ENCODE measurements around the gene SLC25A39.
A peak's percentile ranks its signal among the peaks of the same experiment; 100 is the strongest.
"Not testable (repeated sequence)": the region's sequence is repeated elsewhere in the genome, so short reads cannot be mapped to it uniquely, and the experiment has no call there.

Gene SLC25A39

GRCh38 chr17:44324571-44325275 lies at the start of gene SLC25A39:
SLC25A39 (minus strand) TSS chr17:44324823; CDS start chr17:44323562, 1,261 bp downstream.
- DNase-seq (ENCODE audit: low read depth in 2 of 3, low spot score in 2 of 3) = peak; percentile 78 to 93 (median 92)

DNA sequence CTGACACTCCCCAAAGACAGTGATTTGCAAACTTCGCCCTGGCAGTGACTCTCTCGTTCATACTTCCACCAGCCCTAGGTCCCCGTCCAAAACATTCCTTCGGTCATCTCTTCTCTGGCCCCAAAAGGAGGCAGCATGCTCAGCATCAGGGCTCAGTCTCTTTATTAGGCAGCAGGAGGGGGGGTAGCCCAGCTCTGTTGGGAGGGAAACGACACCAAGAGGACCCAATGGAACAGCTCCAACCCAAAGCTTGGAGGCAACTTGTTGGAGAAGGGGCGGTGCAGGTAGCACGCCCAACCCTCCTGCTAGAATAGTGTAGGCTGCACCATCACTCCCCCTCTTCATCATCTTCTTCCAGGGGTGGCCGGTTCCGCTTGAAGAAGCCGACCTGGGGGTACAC lies 47.4 kb upstream of the SLC25A39 start:
- DNase-seq (ENCODE audit: low read depth in 2 of 3, low spot score in 2 of 3) = no peak

GRCh38 chr17:44369414-44370023 lies 44.9 kb upstream of the SLC25A39 start:
- not testable (repeated sequence) for DNase-seq (ENCODE audit: low read depth in 2 of 3, low spot score in 2 of 3)

DNA sequence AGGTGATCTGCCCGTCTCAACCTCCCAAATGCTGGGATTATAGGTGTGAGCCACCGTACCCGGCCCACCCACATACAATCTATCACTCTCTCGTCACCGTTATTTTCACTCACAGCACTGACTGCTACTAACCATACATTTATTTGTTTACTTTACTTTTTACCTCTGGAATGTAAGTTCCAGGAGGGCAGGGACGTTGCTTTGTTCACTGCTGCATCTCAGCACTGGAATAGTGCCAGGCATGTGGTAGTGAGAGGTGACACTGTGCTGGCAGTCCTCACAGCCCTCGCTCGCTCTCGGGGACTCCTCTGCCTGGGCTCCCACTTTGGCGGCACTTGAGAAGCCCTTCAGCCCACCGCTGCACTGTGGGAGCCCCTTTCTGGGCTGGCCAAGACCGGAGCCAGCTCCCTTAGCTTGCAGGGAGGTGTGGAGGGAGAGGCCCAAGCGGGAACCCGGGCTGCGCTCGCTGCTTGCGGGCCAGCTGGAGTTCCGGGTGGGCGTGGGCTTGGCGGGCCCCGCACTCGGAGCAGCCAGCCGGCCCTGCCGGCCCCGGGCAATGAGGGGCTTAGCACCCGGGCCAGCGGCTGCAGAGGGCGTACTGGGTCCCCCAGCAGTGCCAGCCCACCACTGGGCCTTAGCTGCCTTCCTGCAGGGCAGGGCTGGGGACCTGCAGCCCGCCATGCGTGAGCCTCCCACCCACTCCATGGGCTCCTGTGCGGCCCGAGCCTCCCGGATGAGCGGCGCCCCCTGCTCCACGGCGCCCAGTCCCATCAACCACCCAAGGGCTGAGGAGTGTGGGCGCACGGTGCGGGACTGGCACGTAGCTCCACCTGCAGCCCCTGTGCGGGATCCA lies 44.0 kb upstream of the SLC25A39 start:
- DNase-seq (ENCODE audit: low read depth in 2 of 3, low spot score in 2 of 3) = not testable (repeated sequence)

DNA sequence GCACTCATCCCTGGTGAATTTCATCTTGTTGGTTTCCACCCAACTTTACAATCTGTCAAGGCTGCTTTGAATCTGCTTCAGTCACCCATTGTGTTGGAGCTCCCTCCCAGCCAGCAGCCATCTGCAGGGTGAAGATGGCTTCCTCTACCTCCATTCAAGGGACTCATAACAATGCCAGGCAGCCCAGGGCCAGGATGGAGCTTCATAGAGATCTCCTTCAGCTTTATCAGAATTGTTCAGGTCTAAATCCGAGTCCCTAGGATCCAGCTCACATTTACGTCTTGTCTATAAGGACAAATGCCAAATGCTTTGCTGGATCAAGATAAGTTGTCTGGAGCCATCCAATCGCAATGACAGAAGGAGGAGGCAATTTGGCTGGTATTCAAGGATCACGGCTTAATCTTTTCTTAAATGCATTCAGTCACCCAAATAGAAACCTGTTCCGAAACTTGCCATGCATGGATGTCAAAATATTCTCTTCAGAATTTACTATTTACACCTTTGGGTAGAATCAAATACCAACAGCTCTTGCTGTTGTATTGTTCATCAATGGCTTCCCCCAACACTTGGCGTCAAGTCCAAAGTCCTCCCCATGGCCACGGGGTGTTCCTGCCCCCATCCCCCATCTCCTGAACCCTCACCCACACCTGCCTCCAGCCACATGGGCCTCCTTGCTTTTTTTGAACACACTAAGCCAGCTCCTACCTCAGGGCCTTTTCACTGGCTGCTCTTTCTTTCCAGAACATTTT lies 42.8 kb upstream of the SLC25A39 start:
- DNase-seq (ENCODE audit: low read depth in 2 of 3, low spot score in 2 of 3) = no peak

- DNase-seq (ENCODE audit: low read depth in 2 of 3, low spot score in 2 of 3) = not testable (repeated sequence)
Observed at GRCh38 chr17:44365051-44365450, 40.4 kb upstream of the SLC25A39 start.

DNA sequence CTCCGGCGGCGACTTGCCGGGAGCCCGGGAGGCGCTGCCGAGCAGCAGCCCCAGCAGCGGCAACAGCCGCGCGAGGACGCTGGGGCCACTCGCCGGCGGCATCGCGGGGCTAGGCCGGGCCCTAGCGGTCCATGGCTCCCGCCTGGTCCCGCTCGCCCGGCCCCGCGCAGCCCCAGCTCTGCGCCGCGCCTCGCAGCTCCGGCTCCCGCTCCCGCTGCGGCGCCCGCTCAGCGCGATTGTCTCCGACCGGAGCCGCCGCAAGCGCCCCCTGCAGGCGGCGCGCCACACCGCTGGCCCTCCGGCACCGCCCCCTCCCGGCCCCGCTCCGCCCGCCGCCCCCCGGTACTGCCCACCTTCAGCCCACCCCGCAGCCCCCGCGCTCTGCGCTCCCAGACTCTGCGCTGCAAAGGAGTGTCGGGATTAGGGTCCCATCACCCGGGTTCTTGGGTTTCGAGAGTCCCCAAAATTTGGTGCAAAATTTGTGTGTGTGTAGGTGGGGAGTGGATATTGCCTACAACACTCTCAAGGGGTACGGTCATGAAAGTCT lies 39.1 kb upstream of the SLC25A39 start, which contains the start of gene FAM171A2:
Gene FAM171A2 (minus strand): TSS at position 241 of the 547 bp plus-strand sequence. CDS start 139 bp downstream, at position 102.
- DNase-seq (ENCODE audit: low read depth in 2 of 3, low spot score in 2 of 3) = peak in 1 of 3 experiments; percentile 37

GRCh38 chr17:44362949-44363612 lies 38.5 kb upstream of the SLC25A39 start:
- no peak for DNase-seq (ENCODE audit: low read depth in 2 of 3, low spot score in 2 of 3)

GRCh38 chr17:44362459-44362948 lies 37.9 kb upstream of the SLC25A39 start:
- DNase-seq (ENCODE audit: low read depth in 2 of 3, low spot score in 2 of 3) = no peak

DNA sequence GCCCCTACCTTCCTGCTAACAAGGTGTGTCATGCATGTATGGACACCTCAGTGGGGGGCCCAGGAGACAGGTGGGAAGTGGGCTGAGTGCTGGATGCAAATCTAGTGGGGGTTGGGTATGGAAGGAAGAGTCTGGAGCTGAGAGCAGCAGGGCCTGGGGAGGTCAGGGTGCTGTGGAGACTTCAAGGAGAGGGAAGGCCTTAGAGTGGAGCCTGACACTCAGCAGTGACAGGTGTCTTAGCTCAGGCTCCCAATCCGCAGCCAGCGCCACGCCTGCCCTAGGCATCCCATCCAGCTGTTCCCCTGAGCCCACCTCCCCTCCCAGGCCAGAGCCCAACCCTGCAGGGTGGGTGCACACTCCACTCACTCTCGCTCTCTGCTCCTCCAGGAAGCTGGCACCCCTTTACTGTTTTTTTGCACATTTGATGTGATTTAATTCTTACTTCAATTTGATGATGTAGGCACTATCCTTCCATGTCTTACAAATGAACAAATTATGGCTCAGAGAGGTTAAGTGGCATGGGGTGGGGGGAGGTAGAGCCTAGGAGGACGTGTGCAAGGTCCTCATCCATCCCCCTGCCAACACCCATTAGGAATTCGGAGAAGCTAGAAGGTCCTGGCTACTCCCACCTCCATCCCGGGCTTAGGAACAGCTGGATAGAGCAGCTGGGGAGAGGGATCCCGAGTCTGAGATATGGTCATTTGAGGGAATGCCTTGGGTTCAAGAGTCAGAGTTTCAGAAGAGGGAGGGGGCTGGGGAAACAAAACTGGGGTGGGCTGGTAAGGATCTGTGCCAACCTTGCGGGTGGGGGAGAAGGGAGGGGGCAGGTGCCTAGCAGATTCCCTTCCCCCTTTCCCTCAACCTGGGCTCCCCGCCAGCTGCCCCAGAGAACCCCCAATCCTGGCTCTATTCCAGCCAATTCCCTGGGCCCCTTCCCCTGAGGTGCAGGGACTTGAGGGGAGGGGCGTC lies 37.0 kb upstream of the SLC25A39 start:
- DNase-seq (ENCODE audit: low read depth in 2 of 3, low spot score in 2 of 3) = no peak

DNA sequence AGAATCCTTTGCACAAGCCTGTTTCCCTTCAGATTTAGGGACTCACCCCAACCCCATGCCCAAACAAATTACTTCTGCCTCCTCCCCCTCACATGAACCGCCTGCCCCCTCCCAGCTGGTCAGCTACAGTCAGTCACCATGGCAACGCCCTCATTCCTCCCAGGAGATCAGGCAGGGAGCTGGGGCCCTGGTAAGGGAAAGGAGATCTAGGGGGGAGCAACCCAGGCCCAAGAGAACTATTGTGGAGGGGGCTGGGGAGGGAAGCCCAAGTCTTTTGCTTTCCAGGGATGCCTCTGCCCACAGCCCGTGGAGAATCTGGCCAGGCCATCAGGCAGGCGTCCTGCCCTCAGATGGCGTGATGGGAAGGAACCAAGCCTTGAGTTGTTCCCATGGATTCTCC lies 36.2 kb upstream of the SLC25A39 start:
- no peak for DNase-seq (ENCODE audit: low read depth in 2 of 3, low spot score in 2 of 3)

GRCh38 chr17:44360144-44360533 lies 35.5 kb upstream of the SLC25A39 start:
- DNase-seq (ENCODE audit: low read depth in 2 of 3, low spot score in 2 of 3) = no peak

- no peak for DNase-seq (ENCODE audit: low read depth in 2 of 3, low spot score in 2 of 3)
Observed at GRCh38 chr17:44359458-44360143, 35.0 kb upstream of the SLC25A39 start.

GRCh38 chr17:44359006-44359405 lies 34.4 kb upstream of the SLC25A39 start:
- DNase-seq (ENCODE audit: low read depth in 2 of 3, low spot score in 2 of 3) = no peak

GRCh38 chr17:44358066-44358465 lies 33.4 kb upstream of the SLC25A39 start:
- no peak for DNase-seq (ENCODE audit: low read depth in 2 of 3, low spot score in 2 of 3)

GRCh38 chr17:44356241-44356640 lies 31.6 kb upstream of the SLC25A39 start:
- DNase-seq (ENCODE audit: low read depth in 2 of 3, low spot score in 2 of 3) = no peak

DNA sequence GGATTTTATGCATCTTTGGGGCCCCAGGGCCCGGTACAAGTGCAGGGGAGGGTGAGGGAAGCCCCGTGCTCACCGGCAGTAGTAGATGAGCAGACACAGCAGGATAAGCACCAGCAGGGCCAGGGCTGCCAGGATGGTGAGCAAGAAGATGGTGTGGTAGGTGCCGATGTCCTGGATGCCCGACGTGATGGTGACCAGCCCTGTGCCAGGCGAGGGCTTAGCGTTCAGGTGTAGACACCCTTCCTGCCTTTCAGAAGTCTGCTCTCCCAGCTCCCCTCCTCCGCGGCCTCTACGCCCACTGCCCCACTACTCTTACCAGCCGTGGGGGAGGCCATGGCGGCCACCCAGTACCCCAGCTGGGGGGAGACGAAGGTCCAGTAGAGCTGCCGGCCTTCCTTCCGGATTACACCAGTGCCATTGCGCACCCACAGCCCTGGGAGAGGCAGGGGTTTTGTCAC lies 31.0 kb upstream of the SLC25A39 start:
- DNase-seq (ENCODE audit: low read depth in 2 of 3, low spot score in 2 of 3) = no peak

All from activated CD8-positive, alpha-beta memory T cell treated with anti-CD3 and anti-CD28 coated beads for 48 hours (primary cell).